A549 (cell line): ENCODE data around the gene ZSCAN9. TPM values are rescaled to one million over a fixed set of nuclear protein-coding genes. Genes with fewer than 3 reads are reported as not detected.

Experiments used
- ATAC-seq, 2 experiments: fragments of 200-7000 bp in 1 of 2; fragments of >200 bp in 1 of 2; cut with Nextera tagmentation in 1 of 2; cut with Tn5 transposase in 1 of 2; 3 replicates each; pipeline versions ENCODE4 v1.8.0 to v1.9.1; 2018 to 2020; ENCODE audit warnings: mild to moderate bottlenecking in 1 of 2, moderate library complexity in 1 of 2
- CTCF ChIA-PET: fragments of 300-600 bp; sonication (Branson Sonifier 250); formaldehyde crosslinking; extraction: SDS; loops from one replicate; lab custom pipeline; 2021; ENCODE audit warnings: antibody characterized with exemption, inconsistent platforms; lab: Yijun Ruan, JAX
- POLR2A ChIA-PET: fragments of 350-600 bp; formaldehyde crosslinking; extraction: SDS; loops from one replicate; lab custom pipeline; 2021; ENCODE audit warnings: antibody characterized with exemption, inconsistent platforms; lab: Yijun Ruan, JAX
- DNase-seq, 2 experiments: peaks; one replicate each; pipeline versions ENCODE4 v3.0.0 to v3.0.0-alpha.2; 2011 to 2016; ENCODE audit warnings: low read depth in 1 of 2, low spot score in 1 of 2
- FAIRE-seq: peaks from 2 replicates; lab custom pipeline; 2011; peaks lifted over from hg19 to GRCh38; lab: Jason Lieb, UNC
- H3K27ac ChIP-seq, 2 experiments: fragments of >200 bp; sonication (Bioruptor Twin); formaldehyde crosslinking; 3 replicates each; pipeline ENCODE4 v1.5.1; 2016 to 2017
- H3K4me1 ChIP-seq: fragments of >200 bp; sonication (Bioruptor Twin); formaldehyde crosslinking; 3 replicates; pipeline ENCODE4 v1.6.1; 2016
- H3K4me2 ChIP-seq: fragments of >200 bp; sonication (Bioruptor Twin); formaldehyde crosslinking; 3 replicates; pipeline ENCODE4 v1.6.1; 2016
- H3K4me3 ChIP-seq: fragments of >200 bp; sonication (Bioruptor Twin); formaldehyde crosslinking; 3 replicates; pipeline ENCODE4 v1.5.1; 2016
- H3K9me3 ChIP-seq: fragments of >200 bp; sonication (Bioruptor Twin); formaldehyde crosslinking; 3 replicates; pipeline ENCODE4 v1.6.1; 2016
- BHLHE40 ChIP-seq: IDR thresholded peaks from 2 replicates; pipeline ENCODE4 v1.6.1; 2012; ENCODE audit warnings: low read depth, low read length, inconsistent platforms
- CBX8 ChIP-seq: fragments of 200-600 bp; sonication (generic); IDR thresholded peaks from 2 replicates; pipeline ENCODE4 v1.6.1; 2016
- CEBPB ChIP-seq, 2 experiments: fragments of >200 bp in 1 of 2; sonication (Bioruptor Twin) in 1 of 2; formaldehyde crosslinking in 1 of 2; IDR thresholded peaks; 2 replicates each; pipeline ENCODE4 v1.6.1; 2012 to 2016
- CHD2 ChIP-seq: fragments of 150-350 bp; IDR thresholded peaks from 2 replicates; pipeline ENCODE4 v1.6.1; 2014; ENCODE audit warnings: low read length; ENCODE audit not compliant: partially characterized antibody
- EHF ChIP-seq: fragments of 250-450 bp; sonication (Bioruptor Pico); IDR thresholded peaks from 2 replicates; pipeline ENCODE4 v1.5.0; 2020; ENCODE audit warnings: mild to moderate bottlenecking
- EP300 ChIP-seq, 2 experiments: fragments of >200 bp; sonication (Bioruptor Twin); formaldehyde crosslinking; IDR thresholded peaks; 2 replicates in 1 of 2; 3 replicates in 1 of 2; pipeline ENCODE4 v1.6.1; 2016 to 2017
- FOSB ChIP-seq: fragments of 250-450 bp; sonication (Bioruptor Pico); IDR thresholded peaks from 2 replicates; pipeline ENCODE4 v1.5.0; 2020; ENCODE audit warnings: mild to moderate bottlenecking, moderate library complexity
- FOSL2 ChIP-seq, 2 experiments: fragments of 450-650 bp in 1 of 2; fragments of >200 bp in 1 of 2; sonication (Bioruptor Twin) in 1 of 2; formaldehyde crosslinking; IDR thresholded peaks; 2 replicates each; pipeline versions ENCODE4 v1.5.0 to v1.6.1; 2016 to 2020; ENCODE audit warnings: mild to moderate bottlenecking in 1 of 2, moderate library complexity in 1 of 2
- HDAC2 ChIP-seq: fragments of 200-600 bp; sonication (generic); IDR thresholded peaks from 2 replicates; pipeline ENCODE4 v1.6.1; 2016
- HOXA7 ChIP-seq: fragments of 250-450 bp; sonication (Bioruptor Pico); IDR thresholded peaks from 2 replicates; pipeline ENCODE4 v1.5.0; 2020; ENCODE audit warnings: mild to moderate bottlenecking, moderate library complexity
- HOXB13 ChIP-seq: fragments of 250-450 bp; sonication (Bioruptor Pico); IDR thresholded peaks from 2 replicates; pipeline ENCODE4 v1.5.0; 2020; ENCODE audit warnings: low read depth, mild to moderate bottlenecking, moderate library complexity
- HOXB5 ChIP-seq: fragments of 250-450 bp; sonication (Bioruptor Pico); IDR thresholded peaks from 2 replicates; pipeline ENCODE4 v1.5.0; 2020; ENCODE audit warnings: mild to moderate bottlenecking, moderate library complexity
- JUN ChIP-seq, 2 experiments: fragments of >200 bp; sonication (Bioruptor Twin); formaldehyde crosslinking; IDR thresholded peaks; 2 replicates in 1 of 2; 3 replicates in 1 of 2; pipeline ENCODE4 v1.6.1; 2016 to 2017
- JUNB ChIP-seq: fragments of >200 bp; sonication (Bioruptor Twin); formaldehyde crosslinking; IDR thresholded peaks from 2 replicates; pipeline ENCODE4 v1.6.1; 2016
- KDM1A ChIP-seq: fragments of 200-600 bp; sonication (generic); IDR thresholded peaks from 2 replicates; pipeline ENCODE4 v1.6.1; 2016; ENCODE audit warnings: low read depth, mild to moderate bottlenecking
- MAZ ChIP-seq: fragments of 150-350 bp; IDR thresholded peaks from 2 replicates; pipeline ENCODE4 v1.6.1; 2014; ENCODE audit warnings: antibody characterized with exemption, low read depth, low read length, borderline replicate concordance
- NR3C1 ChIP-seq: fragments of >200 bp; sonication (Bioruptor Twin); formaldehyde crosslinking; IDR thresholded peaks from 3 replicates; pipeline ENCODE4 v1.6.1; 2017
- PHF8 ChIP-seq: fragments of 200-600 bp; sonication (generic); IDR thresholded peaks from 2 replicates; pipeline ENCODE4 v1.6.1; 2016; ENCODE audit warnings: low read depth, mild to moderate bottlenecking, antibody characterized with exemption, moderate library complexity, borderline replicate concordance
- POLR2A ChIP-seq: IDR thresholded peaks from 2 replicates; pipeline ENCODE4 v1.6.1; 2012; ENCODE audit warnings: mild to moderate bottlenecking, low read length
- POLR2AphosphoS2 ChIP-seq: conservative IDR thresholded peaks from 2 replicates; pipeline ENCODE4 v1.6.1; 2012; ENCODE audit warnings: low read length, improper control_type of control experiment, inconsistent platforms
- RARB ChIP-seq: fragments of 250-450 bp; sonication (Bioruptor Pico); IDR thresholded peaks from 2 replicates; pipeline ENCODE4 v1.8.0; 2021; ENCODE audit warnings: mild to moderate bottlenecking, moderate library complexity
- RCOR1 ChIP-seq: fragments of 150-350 bp; IDR thresholded peaks from 2 replicates; pipeline ENCODE4 v1.6.1; 2014; ENCODE audit warnings: antibody characterized with exemption, low read length, low read depth
- SMC3 ChIP-seq: fragments of >200 bp; sonication (Bioruptor Twin); formaldehyde crosslinking; IDR thresholded peaks from 3 replicates; pipeline ENCODE4 v1.6.1; 2018; ENCODE audit warnings: inconsistent platforms
- TP53 ChIP-seq: fragments of 250-450 bp; sonication (Bioruptor Pico); IDR thresholded peaks from 2 replicates; pipeline ENCODE4 v1.5.0; 2021; ENCODE audit warnings: mild to moderate bottlenecking, moderate library complexity
- ZFP36 ChIP-seq: fragments of 450-650 bp; IDR thresholded peaks from 2 replicates; pipeline ENCODE4 v1.6.1; 2014; ENCODE audit warnings: borderline replicate concordance; ENCODE audit not compliant: partially characterized antibody
- ZSCAN20 ChIP-seq: fragments of 250-450 bp; sonication (Bioruptor Pico); IDR thresholded peaks from 2 replicates; pipeline ENCODE4 v1.8.0; 2022; ENCODE audit warnings: mild to moderate bottlenecking, moderate library complexity
- WGBS: methylation state at CpG from one replicate; pipeline ENCODE4 v1.1.6; 2017; ENCODE audit errors: missing lambda C conversion rate; 5-methylcytosine and 5-hydroxymethylcytosine counted together
- polyA plus RNA-seq, 4 experiments: library from polyadenylated mRNA; depleted of rRNA in 3 of 4; stranded (reverse); fragments of >200 nt; fragmentation: RNase III in 1 of 4; extraction: RNeasy Plus Mini Kit Qiagen cat#74134 plus additional on column Dnase treatment in 1 of 4; gene quantifications; 2 replicates in 3 of 4; 3 replicates in 1 of 4; pipeline ENCODE4 v1.2.3, GENCODE V29; 2011 to 2017
- TF ChIP-seq, protein P1 (sequence below): fragments of 250-450 bp; sonication (Bioruptor Pico); IDR thresholded peaks from 2 replicates; pipeline ENCODE4 v1.5.0; 2021; ENCODE audit warnings: mild to moderate bottlenecking, moderate library complexity, borderline replicate concordance
- TF ChIP-seq, protein P2 (sequence below): IDR thresholded peaks from 2 replicates; pipeline ENCODE4 v1.6.1; 2012; ENCODE audit warnings: low read depth, borderline replicate concordance

Gene ZSCAN9
- polyA plus RNA-seq, 2 of the 4 experiments (the other 2 are of a cell fraction): 7.7 to 16.2 TPM

DNA sequence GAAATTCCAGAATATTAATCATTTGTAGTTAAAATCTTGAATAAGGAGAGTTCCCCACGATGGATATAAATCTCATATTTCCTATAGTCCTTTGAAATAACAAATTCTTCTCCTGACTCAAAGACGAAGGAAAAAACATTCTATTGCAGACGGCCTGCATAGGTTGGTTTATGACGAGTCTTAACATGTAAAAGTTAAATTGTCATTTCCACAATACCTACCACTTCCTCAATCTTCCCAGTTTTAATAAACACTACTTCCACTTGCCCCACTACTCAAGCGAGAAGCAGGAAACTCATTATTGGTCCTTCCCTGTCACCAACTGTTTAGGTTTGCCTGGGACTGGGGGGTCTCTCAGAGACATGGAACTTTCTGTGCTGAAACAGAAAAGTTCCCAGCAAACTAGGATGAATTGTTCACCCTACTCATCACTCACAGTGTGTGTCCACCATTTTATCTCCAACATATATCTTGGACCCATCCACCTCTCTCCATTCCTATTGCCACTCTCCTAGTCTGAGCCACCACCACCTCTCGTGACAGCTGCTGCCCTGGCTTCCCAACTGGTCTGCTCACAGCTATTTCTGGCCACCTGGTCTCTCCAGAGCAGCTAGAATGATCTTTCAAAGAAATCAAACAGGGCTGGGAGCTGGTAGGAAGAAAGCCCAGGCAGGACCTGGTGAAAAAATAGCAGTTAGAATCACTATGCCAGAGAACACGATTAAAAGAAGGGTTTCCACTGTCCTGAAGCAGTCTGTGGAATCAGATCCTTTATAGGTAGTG, 15.1 kb upstream of the ZSCAN9 start:
- WGBS: 69% methylated on average over 7 of the region's 7 CpGs
- Histone ChIP-seq H3K9me3 (no peaks in the 10 kb centered on the region), H3K27ac (no peak overlapping the region), H3K4me3 (no peak overlapping the region), H3K4me1 (peaks cover 5% of the 10 kb centered on the region; the same call in 1 of the 3 replicates), H3K4me2 (no peak overlapping the region)
- no peak for DNase-seq
- FAIRE-seq: no peak
- ChIA-PET CTCF (no interaction called here), POLR2A (no interaction called here)
- TF ChIP-seq NR3C1 (no peak), JUNB (no peak), RARB (CRISPR knock-in tag) (no peak), HOXB13 (CRISPR knock-in tag) (no peak), FOSL2 (IDR thresholded peaks at IDR 0.05) (no peak), FOSL2 (CRISPR knock-in tag; IDR thresholded peaks at IDR 0.05) (no peak), KDM1A (no peak), CHD2 (no peak), HDAC2 (no peak), EHF (CRISPR knock-in tag) (no peak), TP53 (no peak), HOXB5 (CRISPR knock-in tag) (no peak), CEBPB (IDR thresholded peaks at IDR 0.05) (no peak), BHLHE40 (no peak), ZSCAN20 (CRISPR knock-in tag) (no peak), POLR2AphosphoS2 (no peak), HOXA7 (CRISPR knock-in tag) (no peak), SMC3 (no peak), FOSB (CRISPR knock-in tag) (no peak)
- TF ChIP-seq, protein P1, sequence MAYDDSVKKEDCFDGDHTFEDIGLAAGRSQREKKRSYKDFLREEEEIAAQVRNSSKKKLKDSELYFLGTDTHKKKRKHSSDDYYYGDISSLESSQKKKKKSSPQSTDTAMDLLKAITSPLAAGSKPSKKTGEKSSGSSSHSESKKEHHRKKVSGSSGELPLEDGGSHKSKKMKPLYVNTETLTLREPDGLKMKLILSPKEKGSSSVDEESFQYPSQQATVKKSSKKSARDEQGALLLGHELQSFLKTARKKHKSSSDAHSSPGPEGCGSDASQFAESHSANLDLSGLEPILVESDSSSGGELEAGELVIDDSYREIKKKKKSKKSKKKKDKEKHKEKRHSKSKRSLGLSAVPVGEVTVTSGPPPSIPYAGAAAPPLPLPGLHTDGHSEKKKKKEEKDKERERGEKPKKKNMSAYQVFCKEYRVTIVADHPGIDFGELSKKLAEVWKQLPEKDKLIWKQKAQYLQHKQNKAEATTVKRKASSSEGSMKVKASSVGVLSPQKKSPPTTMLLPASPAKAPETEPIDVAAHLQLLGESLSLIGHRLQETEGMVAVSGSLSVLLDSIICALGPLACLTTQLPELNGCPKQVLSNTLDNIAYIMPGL (CRISPR knock-in tag): no peak
- TF ChIP-seq, protein P2, sequence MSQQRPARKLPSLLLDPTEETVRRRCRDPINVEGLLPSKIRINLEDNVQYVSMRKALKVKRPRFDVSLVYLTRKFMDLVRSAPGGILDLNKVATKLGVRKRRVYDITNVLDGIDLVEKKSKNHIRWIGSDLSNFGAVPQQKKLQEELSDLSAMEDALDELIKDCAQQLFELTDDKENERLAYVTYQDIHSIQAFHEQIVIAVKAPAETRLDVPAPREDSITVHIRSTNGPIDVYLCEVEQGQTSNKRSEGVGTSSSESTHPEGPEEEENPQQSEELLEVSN: no peak
- no peak for ATAC-seq

DNA sequence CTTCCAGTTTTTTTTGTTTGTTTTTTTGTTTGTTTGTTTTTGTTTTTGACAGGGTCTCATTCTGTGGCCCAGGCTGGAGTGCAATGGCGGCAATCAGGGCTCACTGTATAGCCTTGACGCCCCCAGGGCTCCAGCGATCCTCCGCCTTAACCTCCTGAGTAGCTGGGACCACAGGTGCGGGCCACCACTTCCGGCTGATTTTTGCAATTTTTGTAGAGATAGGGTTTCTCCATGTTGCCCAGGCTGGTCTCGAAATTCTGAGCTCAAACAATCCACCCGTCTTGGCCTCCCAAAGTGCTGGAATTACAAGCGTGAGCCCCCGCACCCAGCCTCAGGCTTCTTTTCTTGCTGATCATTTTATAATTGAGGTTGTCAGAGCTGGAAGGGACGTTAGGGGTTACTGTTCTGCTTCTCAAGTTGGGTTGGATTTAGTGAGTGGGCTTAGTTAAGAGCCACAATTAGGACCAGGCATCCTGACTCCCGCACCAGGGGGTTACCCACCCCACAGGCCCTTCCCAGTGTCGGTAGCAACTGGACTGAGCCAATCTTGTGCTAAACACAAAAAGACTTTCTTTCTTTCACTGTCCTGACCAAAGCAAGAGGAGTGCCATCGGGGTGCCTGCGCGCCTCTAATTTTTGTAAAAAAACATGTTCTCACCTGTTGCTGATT, 13.1 kb upstream of the ZSCAN9 start:
- ChIA-PET CTCF (no interaction called here), POLR2A (no interaction called here)
- TF ChIP-seq FOSL2 (IDR thresholded peaks at IDR 0.05): no peak
- no peak for TF ChIP-seq FOSL2 (CRISPR knock-in tag; IDR thresholded peaks at IDR 0.05)
- TF ChIP-seq, protein P2: no peak
- TF ChIP-seq JUN (IDR thresholded peaks at IDR 0.05): no peak
- TF ChIP-seq CBX8: no peak
- TF ChIP-seq MAZ: no peak
- no peak for TF ChIP-seq NR3C1
- TF ChIP-seq PHF8: no peak
- no peak for TF ChIP-seq EP300 (IDR thresholded peaks at IDR 0.05)
- TF ChIP-seq CHD2: no peak
- no peak for TF ChIP-seq ZFP36
- TF ChIP-seq RCOR1: no peak
- TF ChIP-seq POLR2A: no peak
- Histone ChIP-seq H3K9me3 (no peaks in the 10 kb centered on the region), H3K4me3 (peak overlapping the region; percentile 52), H3K4me1 (peaks cover 5% of the 10 kb centered on the region; the same call in 1 of the 3 replicates), H3K4me2 (peak overlapping the region; percentile 80), H3K27ac (peak overlapping the region; percentile 26 to 73; a peak in 5 of 6 replicates)
- ATAC-seq: peak; percentile 42 to 62; a peak in 5 of 6 replicates
- no peak for DNase-seq
- WGBS: 63% methylated on average over 16 of the region's 16 CpGs
- FAIRE-seq: no peak
